ENCODE data around the gene LARGE1.

- TF ChIP-seq CTCF (IDR thresholded peaks at IDR 0.05) (no peak), POLR2A (IDR thresholded peaks at IDR 0.05) (no peak)
Measured at GRCh38 chr22:33923033-33923432, 2.8 kb upstream of the LARGE1 start.

All from Peyer's patch (tissue), 4 donors.